Calu3 (cell line): ENCODE data around the gene COQ10A. TPM values are rescaled to one million over a fixed set of nuclear protein-coding genes. Genes with fewer than 3 reads are reported as not detected.

Experiments
- BruUV-seq: library from RNA; stranded (reverse); fragments of 400-500 nt; replicated peaks from 2 replicates; lab custom pipeline; 2021; lab: Mats Ljungman, UMichigan
- CTCF ChIA-PET: fragments of 300-600 bp; sonication (Branson Sonifier 250); formaldehyde crosslinking; loops from one replicate; lab custom pipeline; 2022; ENCODE audit warnings: antibody characterized with exemption; lab: Charles Lee
- DNase-seq: peaks from one replicate; pipeline ENCODE4 v3.0.0; 2022
- H3K27ac Mint-ChIP-seq: one replicate; pipeline ENCODE4 v1.8.0; 2022; ENCODE audit warnings: mixed read lengths; ENCODE audit not compliant: unreplicated experiment
- H3K27me3 Mint-ChIP-seq: one replicate; pipeline ENCODE4 v1.8.0; 2022; ENCODE audit warnings: mixed read lengths; ENCODE audit not compliant: unreplicated experiment
- H3K36me3 Mint-ChIP-seq: one replicate; pipeline ENCODE4 v1.8.0; 2022; ENCODE audit warnings: mild to moderate bottlenecking, moderate library complexity, mixed read lengths; ENCODE audit not compliant: insufficient read depth, unreplicated experiment
- H3K4me1 Mint-ChIP-seq: one replicate; pipeline ENCODE4 v1.8.0; 2022; ENCODE audit warnings: mild to moderate bottlenecking, low read depth, mixed read lengths; ENCODE audit not compliant: unreplicated experiment
- H3K4me3 Mint-ChIP-seq: one replicate; pipeline ENCODE4 v1.8.0; 2022; ENCODE audit warnings: mild to moderate bottlenecking, low read depth, moderate library complexity, mixed read lengths; ENCODE audit not compliant: unreplicated experiment
- H3K9me3 Mint-ChIP-seq: one replicate; pipeline ENCODE4 v1.8.0; 2022; ENCODE audit warnings: low read depth, mixed read lengths; ENCODE audit not compliant: unreplicated experiment
- intact Hi-C: fragments of 100-400 bp; cut with micrococcal nuclease; formaldehyde crosslinking; loops from one replicate; pipeline ENCODE4 v1.10.0; 2022; ENCODE audit not compliant: unreplicated experiment
- total RNA-seq: library from RNA; stranded (reverse); gene quantifications from 2 replicates; pipeline ENCODE4 v1.2.3, GENCODE V29; 2022
- TF ChIP-seq, protein P1 (sequence below): fragments of 200-600 bp; IDR thresholded peaks from one replicate; pipeline ENCODE4 v1.8.0; 2022; ENCODE audit warnings: antibody characterized with exemption; ENCODE audit not compliant: unreplicated experiment

COQ10A gene
- total RNA-seq, 1 experiment from 2014 or later, result 11.4 TPM

DNA sequence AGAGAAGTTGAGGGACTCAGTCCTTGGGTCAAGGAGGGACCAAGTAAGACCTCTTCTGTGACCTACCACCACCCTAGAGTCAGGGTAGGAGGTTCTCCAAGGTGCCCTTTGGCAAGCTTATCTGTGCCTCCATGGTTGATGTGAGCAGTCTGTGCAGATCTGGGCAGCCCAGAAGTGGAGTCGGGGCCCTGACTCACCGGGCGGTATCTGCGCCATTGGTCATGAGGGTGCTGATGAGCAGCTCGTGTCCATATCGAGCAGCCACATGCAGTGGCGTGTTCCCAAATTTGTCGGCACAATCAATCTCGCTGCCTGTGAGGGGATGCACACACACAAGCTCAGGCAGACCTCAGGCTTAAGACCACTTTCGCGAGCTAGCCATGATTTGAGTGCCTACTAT is 13.7 kb upstream of the COQ10A start:
- peaks cover 54% of the 10 kb centered on the region for H3K36me3 Mint-ChIP-seq
- CTCF ChIA-PET, result no interaction called here

DNA sequence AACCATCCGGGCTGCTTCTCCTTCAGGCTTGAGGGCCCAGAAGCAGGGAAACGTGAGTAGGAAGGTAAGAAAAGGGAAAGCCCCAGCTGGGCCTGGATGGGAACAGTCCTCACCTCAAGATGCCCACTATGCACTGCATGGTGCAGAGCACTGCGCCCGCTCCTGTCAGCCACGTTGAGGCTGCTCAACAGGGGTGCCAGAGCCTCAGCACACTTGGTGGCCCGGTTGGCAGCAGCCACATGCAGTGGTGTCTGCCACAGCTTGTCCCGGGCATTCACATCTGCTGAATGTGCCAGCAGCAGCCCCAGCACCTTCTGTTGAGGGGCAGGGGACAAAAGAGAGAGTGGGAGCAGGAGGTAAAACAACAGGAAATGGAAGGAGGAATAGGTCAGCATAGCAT is 11.1 kb upstream of the COQ10A start:
- TF ChIP-seq, protein P1, sequence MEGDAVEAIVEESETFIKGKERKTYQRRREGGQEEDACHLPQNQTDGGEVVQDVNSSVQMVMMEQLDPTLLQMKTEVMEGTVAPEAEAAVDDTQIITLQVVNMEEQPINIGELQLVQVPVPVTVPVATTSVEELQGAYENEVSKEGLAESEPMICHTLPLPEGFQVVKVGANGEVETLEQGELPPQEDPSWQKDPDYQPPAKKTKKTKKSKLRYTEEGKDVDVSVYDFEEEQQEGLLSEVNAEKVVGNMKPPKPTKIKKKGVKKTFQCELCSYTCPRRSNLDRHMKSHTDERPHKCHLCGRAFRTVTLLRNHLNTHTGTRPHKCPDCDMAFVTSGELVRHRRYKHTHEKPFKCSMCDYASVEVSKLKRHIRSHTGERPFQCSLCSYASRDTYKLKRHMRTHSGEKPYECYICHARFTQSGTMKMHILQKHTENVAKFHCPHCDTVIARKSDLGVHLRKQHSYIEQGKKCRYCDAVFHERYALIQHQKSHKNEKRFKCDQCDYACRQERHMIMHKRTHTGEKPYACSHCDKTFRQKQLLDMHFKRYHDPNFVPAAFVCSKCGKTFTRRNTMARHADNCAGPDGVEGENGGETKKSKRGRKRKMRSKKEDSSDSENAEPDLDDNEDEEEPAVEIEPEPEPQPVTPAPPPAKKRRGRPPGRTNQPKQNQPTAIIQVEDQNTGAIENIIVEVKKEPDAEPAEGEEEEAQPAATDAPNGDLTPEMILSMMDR, result no peak
- peaks cover 11% of the 10 kb centered on the region for H3K4me1 Mint-ChIP-seq
- no peaks in the 10 kb centered on the region for H3K9me3 Mint-ChIP-seq
- no peak overlapping the region for H3K27ac Mint-ChIP-seq
- CTCF ChIA-PET, result no interaction called here
- no peak for DNase-seq
- no TSS peak for BruUV-seq
- peaks cover 59% of the 10 kb centered on the region for H3K36me3 Mint-ChIP-seq
- no peak overlapping the region for H3K4me3 Mint-ChIP-seq
- H3K27me3 Mint-ChIP-seq, result no peaks in the 10 kb centered on the region
- intact Hi-C loops, result no loop called here

More for the DNA sequence above, 13.7 kb upstream of the COQ10A start:
- Mint-ChIP-seq H3K4me3 (no peak overlapping the region), H3K27me3 (no peaks in the 10 kb centered on the region), H3K4me1 (no peaks in the 10 kb centered on the region), H3K27ac (no peak overlapping the region), H3K9me3 (no peaks in the 10 kb centered on the region)
- no TSS peak for BruUV-seq
- TF ChIP-seq, protein P1, result no peak
- intact Hi-C loops, result no loop called here
- DNase-seq, result no peak

DNA sequence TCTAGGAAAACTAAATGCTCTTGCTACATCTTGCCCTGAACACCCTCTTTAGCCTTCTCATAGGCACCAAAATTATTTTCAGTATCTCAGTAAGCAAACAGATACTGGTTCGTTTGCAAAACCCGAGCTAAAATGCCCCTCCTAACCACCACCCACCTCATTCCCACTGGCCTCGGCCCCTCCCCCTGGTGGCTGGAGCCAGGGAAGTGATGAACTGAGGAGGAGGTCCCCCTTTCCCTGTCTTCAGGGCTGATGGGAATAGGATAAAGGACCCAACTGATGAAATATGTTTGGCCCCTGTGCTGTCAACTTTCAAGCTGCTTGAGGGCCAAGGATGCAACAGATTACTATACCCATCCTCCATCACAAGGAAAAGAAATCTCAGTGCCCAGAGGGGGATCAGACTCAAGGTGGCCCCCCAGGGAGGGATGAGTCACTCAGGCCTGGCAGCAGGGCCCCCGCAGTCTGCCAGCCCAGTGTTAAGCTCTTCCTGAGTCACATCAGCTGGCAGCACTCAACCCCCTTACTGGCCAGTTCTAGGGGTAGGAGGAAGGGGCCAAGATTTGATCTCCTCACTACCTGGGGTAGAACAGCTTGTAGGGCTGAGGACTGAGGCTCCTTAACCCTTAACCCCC is 10.3 kb upstream of the COQ10A start:
- H3K27me3 Mint-ChIP-seq, result no peaks in the 10 kb centered on the region
- no peaks in the 10 kb centered on the region for H3K9me3 Mint-ChIP-seq
- TF ChIP-seq, protein P1, result no peak
- H3K4me3 Mint-ChIP-seq, result peak overlapping the region; percentile 83
- intact Hi-C loops, result no loop called here
- CTCF ChIA-PET, result no interaction called here
- DNase-seq, result no peak
- H3K4me1 Mint-ChIP-seq, result peaks cover 19% of the 10 kb centered on the region
- no TSS peak for BruUV-seq
- H3K36me3 Mint-ChIP-seq, result peaks cover 59% of the 10 kb centered on the region
- no peak overlapping the region for H3K27ac Mint-ChIP-seq

DNA sequence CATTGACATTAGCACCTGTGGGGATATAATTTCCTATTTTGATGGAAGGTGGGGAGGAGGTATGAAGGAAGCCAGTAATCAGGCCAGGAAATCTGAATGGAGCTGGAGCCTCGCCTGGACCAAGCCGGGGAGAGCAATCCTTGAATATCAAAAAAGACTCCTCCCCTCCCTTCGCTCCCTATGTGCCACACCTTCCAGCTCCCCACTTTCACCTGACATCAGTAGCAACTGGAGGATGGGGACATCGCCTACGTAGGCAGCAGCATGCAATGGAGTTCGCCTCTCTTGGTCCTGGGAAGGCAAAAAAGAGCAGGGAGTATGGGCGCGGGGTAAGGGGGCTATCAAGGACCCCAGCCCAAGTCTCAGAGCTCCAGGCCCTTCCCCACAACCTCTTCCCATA is 9.7 kb upstream of the COQ10A start:
- Mint-ChIP-seq H3K36me3 (peaks cover 54% of the 10 kb centered on the region), H3K4me3 (peak overlapping the region; percentile 83)
- CTCF ChIA-PET, result interaction anchor here (1.7 kb wide), 1 partner anchor 518 kb away, joined by 4 read pairs; no protein-coding TSS in a partner anchor

More for the DNA sequence above, 9.7 kb upstream of the COQ10A start:
- peak overlapping the region; percentile 55 for H3K27ac Mint-ChIP-seq
- DNase-seq, result no peak
- H3K4me1 Mint-ChIP-seq, result peaks cover 25% of the 10 kb centered on the region
- no TSS peak for BruUV-seq
- H3K27me3 Mint-ChIP-seq, result no peaks in the 10 kb centered on the region
- TF ChIP-seq, protein P1, result no peak
- intact Hi-C loops, result no loop called here
- peaks cover 2% of the 10 kb centered on the region for H3K9me3 Mint-ChIP-seq
